Measurements from ENCODE around the gene ZNF597.
A peak's percentile ranks its signal among the peaks of the same experiment; 100 is the strongest.

- TF ChIP-seq POLR2AphosphoS2 (IDR thresholded peaks at IDR 0.05; ENCODE audit: low read depth, low read length) (no peak), REST (IDR thresholded peaks at IDR 0.05; ENCODE audit: low read depth, low read length) (no peak), CHD4 (IDR thresholded peaks at IDR 0.05) (no peak), SPI1 (IDR thresholded peaks at IDR 0.05; ENCODE audit: borderline replicate concordance, insufficient read depth, low read depth, low read length) (no peak), TAF1 (IDR thresholded peaks at IDR 0.05; ENCODE audit: borderline replicate concordance, low read depth, low read length) (no peak), ZZZ3 (IDR thresholded peaks at IDR 0.05; ENCODE audit: control insufficient read depth, insufficient read length, low read depth) (no peak), CREB1 (IDR thresholded peaks at IDR 0.05; ENCODE audit: low read depth) (no peak), MXI1 (IDR thresholded peaks at IDR 0.05; ENCODE audit: low read depth, low read length) (peak; percentile 46; the same call in 1 of the 2 replicates), EP300 (IDR thresholded peaks at IDR 0.05; ENCODE audit: borderline replicate concordance in 1 of 2, control insufficient read depth in 1 of 2, low read depth in 2 of 2, low read length in 2 of 2) (no peak), ZNF24 (IDR thresholded peaks at IDR 0.05) (no peak), POLR2AphosphoS5 (IDR thresholded peaks at IDR 0.05; ENCODE audit: low read length) (no peak)
Measured at GRCh38 chr16:3459401-3460090, 16.2 kb upstream of the ZNF597 start.
